CD4-positive, alpha-beta T cell treated with Interferon gamma for 1 hour (primary cell): ENCODE data around the gene FBXO15.

Experiments
- DNase-seq: peaks from one replicate; pipeline ENCODE4 v3.0.0-alpha.2; 2020

FBXO15 gene

GRCh38 chr18:74153377-74153776, 5.7 kb upstream of the FBXO15 start:
- no peak for DNase-seq

DNA sequence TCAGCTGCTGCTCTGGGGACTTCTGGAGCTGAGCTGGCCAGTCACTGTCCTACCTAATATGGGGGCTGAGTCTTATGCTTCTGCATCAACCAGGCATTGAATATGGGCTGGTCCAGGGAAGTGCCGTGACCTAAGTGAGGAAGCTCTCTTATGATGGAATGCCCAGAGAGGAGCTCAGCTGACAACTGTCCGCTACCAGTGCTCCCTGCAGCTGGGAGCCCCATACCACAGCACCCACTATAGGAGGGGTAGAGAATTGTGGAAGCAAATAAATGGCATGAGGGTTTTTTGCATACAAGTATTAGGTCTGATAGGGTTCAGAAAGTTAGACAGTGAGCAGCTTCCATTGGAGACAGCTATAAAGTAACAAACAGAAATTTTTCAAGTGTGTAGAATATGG, 5.2 kb upstream of the FBXO15 start:
- DNase-seq, result no peak

- no peak for DNase-seq
These were observed 4.6 kb upstream of the FBXO15 start for GRCh38 chr18:74152270-74152669.

- DNase-seq, result no peak
These were observed 2.2 kb upstream of the FBXO15 start for GRCh38 chr18:74149878-74150277.

DNA sequence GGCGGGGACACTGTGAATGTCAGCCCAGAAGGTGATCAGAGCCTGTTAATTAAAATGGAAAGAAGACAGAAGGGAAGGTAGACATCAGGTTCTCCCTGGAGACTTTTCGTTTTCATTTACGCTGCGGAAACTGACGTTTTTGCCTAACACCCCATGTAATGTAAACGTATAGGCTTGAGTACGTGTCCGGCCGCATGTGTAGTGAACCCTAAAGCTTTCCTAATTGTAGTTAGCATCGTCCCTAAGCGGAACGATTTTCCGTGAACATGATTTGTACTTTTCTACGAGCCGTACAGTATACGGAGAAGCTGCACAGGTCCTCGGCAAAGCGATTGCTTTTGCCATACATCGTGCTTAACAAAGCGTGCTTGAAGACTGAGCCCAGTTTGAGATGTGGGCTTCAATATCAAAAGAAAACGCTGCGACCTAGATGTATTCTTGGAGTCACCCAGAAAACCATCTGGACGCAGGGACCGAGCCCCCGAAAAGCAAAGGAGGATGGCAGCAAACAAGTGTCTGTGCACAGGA, 973 bp upstream of the FBXO15 start:
- DNase-seq, result no peak

DNA sequence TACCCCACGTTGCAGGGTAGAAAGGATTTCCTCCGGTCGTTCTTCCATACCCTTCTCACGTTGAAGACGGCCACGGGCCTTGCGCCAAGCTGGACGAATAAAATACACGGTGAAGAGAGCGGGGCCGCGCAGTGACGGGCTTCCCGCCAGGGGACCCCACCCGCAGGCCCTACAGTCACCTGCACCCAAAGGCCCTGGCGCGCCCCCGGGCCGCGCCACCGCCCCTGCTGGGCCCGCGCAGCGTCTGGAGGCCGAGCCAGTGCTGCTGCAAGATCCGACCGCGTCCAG, 199 bp downstream of the FBXO15 start:
- DNase-seq, result no peak

DNA sequence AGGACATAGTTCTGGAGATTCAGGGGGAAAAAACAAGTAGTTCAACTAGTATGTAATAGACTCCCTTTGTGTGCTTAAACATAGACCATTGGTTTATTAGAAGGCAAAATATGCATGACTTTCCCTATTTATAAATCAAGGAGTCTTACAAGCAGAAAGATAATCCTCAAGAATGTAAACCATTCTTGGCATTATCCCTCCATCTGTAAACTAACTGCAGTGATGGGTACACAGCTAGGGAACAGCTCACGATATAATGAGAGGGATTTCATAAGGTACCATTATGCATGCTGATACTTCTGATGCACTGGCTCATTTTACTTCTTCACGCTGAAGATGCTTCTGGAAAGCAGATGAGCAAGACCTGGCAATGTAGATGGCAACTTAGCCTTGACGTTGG, 878 bp downstream of the FBXO15 start:
- no peak for DNase-seq

DNA sequence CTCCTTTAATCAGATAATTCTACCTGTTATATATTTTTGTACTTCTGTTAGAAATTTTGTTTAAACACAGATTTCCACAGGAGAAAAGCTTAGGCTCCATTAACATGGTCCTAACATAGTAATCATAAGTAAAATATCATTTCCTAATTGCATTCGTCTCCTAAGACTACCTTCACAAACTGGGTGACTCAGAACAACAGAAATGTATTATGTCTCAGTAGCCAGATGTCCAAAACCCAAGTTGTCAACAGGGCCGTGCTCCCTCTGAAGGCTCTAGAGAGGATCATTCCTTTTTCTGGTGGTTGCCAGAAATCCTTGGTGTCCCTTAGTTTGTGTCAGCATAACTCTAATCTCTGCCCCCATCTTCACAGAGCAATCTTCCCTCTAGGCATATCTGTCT, 5.4 kb downstream of the FBXO15 start:
- no peak for DNase-seq

DNA sequence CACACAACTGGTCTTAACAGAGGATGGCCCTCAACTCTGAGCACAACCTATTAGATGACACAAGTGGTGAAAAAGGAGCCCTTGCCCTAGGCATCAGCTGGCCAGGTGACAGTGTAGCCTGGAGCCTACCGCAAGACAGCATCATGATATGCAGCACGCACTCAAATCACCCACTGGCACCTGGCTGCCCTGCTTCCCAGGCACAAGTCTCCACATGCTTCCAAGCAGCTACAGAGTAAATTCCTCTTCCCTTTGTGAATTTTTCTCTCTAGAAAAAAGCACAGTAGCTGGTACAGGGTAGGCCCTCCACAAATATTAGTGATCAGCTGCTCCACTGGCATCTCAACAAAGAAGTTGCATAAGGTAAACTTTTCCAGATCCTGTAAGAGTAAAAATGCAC, 6.0 kb downstream of the FBXO15 start:
- no peak for DNase-seq

DNA sequence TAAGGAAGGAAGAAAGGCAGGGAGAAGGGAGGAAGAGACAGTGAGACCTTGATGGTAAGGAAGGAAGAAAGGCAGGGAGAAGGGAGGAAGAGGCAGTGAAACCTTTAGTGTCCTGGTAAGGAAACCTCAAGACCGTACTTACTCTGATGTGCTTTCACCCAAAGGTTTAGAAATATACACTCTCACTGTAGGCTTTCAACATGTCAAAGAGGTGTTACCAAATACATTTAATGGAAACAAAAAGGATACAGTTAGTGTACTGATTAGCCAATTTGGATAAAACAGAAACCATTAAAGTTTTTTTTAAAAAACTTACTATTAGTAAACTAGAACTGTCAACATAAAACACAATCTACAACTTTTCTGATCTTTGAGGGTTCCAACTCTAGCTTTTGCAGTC, 7.1 kb downstream of the FBXO15 start:
- DNase-seq, result no peak

DNA sequence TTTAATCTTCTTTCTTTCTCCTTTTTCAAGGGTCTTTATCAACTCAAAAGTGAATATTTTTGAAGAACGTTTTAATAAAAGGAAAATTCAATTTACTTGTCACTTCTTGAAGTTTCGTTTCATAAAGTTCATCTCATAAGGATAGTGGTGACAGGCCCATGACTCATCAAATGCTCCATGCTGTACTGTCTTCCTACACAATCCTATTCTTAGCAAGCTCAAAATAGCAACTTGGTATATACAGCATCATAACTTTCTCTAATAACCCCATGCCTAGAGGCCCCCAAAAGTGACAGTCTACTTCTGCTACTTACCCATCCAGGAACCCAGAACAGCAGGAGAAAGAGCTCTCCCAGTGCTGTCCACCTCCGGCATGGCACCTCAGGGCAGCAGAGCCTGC, 7.7 kb downstream of the FBXO15 start:
- DNase-seq, result no peak

GRCh38 chr18:74139411-74139810, 8.2 kb downstream of the FBXO15 start:
- no peak for DNase-seq

DNA sequence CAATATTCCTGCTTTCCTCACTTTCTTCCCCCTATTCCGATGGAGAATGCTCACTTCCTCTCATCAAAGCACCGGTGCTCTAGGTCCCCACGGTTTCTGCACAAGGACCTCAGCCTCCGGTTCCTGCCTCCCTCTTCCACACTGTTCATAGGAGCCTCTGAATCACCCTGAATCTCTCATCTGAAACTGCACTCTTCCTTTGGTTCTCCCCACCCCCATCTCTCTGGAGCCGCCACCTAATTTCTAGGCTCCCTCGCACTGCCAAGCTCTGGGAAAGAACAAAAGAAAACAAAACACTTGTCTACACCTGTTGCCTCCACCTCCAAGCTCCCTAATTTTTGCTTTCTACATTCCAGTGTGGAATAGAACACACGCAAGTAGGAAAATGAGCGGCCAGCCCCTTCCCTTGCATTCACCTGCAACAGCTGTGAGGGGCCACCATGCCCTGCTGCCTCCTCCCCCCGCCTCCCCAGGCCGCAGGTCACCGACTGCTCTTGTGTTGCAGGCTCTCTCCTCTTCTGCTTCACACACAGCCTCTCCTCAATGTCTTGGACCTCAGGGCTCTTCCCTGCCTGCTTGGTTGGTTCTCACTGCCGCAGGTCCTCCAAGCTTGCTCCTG, 9.6 kb downstream of the FBXO15 start:
- DNase-seq, result no peak

- DNase-seq, result no peak
These were observed 15.4 kb downstream of the FBXO15 start for GRCh38 chr18:74132201-74132600.

GRCh38 chr18:74131124-74131523, 16.5 kb downstream of the FBXO15 start:
- no peak for DNase-seq

DNA sequence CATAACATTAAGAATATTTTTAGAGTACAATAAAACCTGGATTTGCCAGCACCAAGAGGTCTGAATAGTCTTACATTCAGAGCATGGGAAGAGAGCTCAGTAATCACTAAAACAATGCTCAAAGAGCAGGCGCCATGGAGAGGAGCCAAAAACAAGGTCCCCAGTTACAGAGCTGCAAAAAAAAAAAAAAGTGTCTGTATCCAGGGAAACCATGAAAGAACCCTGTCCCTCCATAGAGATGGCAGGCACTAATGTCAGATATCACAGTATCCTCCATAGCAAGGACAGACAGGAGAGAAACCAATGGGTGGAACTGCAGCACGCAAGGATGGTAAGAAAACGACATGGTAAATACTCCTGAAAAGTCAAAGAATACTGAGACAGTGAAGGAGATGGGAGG, 19.5 kb downstream of the FBXO15 start:
- no peak for DNase-seq

GRCh38 chr18:74126684-74127655, 20.7 kb downstream of the FBXO15 start:
- DNase-seq, result no peak

DNA sequence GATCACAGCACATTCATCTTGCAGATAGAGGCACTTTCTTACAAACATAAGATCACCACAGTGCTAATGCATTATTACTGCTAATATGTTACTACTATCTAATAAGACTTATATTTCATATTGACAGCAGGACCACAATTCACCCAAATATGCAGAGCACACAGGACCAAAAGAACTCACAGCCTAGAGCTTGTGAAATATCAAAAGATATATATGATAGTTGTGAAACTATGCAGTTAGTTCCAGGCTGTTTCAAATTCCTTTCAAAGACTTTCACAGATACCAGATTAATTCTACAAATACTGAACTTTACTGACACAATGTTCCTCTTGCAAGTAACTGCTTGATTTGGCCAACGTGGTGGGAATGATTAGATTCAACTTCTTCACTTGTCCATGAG, 23.0 kb downstream of the FBXO15 start:
- DNase-seq, result no peak

GRCh38 chr18:74123200-74123599, 24.4 kb downstream of the FBXO15 start:
- no peak for DNase-seq

- no peak for DNase-seq
These were observed 30.7 kb downstream of the FBXO15 start for GRCh38 chr18:74116633-74117554.

DNA sequence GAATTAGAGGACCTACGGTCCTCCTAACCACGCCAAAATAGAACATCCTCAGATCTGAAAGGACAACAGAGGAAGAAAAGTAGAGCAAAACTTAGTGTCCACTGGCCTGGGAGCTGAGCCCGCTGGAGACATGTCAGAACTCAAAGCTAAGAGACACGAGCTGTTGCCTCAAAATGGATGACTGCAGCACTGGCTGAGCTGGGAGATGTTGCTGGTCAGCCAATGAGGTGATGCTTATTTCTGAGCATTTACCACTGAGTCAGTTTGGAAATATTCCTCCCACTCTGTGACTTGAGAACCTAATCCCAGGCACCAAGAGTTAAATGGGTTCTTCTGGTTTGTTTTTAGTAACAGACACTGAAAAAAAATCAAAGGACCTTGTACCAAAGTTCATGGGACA, 32.6 kb downstream of the FBXO15 start:
- no peak for DNase-seq

- DNase-seq, result no peak
These were observed 33.5 kb downstream of the FBXO15 start for GRCh38 chr18:74114116-74114515.

DNA sequence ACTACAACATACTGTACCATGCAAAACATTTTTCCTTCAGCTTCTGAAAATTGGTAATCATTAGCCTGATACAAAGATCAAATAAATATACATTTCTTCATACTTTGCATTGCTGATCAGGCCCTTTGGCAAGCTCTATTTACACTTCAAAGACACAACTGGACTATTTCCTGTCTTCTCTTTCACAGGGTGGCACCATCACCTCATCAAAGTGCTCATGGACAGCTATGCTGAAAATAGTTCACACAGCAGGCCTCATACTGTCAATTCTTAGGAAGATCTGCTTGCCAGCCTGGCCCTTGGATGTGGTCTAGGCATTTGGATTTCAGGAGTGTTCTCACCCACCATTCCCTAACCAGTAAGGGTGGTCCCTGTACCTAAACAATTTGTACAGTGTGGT, 33.9 kb downstream of the FBXO15 start:
- DNase-seq, result no peak
